ENCODE results near the gene SAMD11. TPM values are rescaled to one million over a fixed set of nuclear protein-coding genes. Genes with fewer than 3 reads are reported as not detected.

The SAMD11 gene
- total RNA-seq, 1 experiment from 2014 or later, result 2.3 TPM

DNA sequence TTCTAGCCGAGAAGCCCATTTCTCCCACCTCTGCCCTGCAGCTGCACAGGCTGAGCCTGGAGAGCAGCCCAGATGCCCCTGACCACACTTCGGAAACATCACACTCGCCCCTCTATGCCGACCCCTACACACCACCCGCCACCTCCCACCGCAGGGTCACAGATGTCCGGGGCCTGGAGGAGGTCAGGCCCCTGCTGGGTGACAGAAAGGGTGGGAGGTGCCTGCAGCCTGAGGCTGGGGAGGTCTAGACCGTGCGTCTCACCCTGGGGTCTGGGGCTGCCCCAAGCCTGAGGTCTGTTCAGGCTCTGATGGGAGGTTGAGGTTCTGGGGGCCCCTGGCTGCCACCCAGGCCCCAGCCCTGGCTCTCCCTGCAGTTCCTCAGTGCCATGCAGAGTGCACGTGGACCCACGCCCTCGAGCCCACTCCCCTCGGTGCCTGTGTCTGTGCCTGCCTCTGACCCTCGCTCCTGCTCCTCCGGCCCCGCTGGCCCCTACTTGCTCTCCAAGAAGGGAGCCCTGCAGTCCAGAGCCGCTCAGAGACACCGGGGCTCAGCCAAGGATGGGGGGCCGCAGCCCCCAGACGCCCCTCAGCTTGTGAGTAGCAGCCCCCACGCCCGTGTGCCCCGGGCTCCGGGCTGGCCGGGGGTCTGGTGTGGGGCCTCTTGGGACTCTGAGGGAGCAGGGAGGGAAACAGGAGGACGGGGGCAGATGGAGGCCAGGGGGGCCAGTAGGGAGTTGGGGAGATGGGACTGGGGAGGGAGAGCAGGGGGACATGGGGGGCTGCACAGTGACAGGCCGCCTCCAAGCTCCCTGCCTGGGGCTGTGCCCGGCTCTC is 50.0 kb downstream of the SAMD11 start:
- no peak overlapping the region for H3K27ac Mint-ChIP-seq
- POLR2A ChIA-PET, result no interaction called here

DNA sequence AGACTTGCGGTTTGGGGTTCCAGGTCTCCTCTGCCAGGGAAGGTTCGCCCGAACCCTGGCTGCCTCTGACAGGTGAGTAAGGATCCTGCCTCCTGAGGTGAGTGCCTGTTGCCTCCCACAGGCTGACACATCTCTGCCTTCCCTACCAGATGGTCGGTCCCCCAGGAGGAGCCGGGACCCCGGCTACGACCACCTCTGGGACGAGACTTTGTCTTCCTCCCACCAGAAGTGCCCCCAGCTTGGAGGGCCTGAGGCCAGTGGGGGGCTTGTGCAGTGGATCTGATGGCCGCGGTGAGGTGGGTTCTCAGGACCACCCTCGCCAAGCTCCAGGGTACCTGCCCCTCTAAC is 50.5 kb downstream of the SAMD11 start:
- Mint-ChIP-seq H3K4me1 (peaks cover 4% of the 10 kb centered on the region), H3K27ac (no peak overlapping the region), H3K36me3 (peaks cover 3% of the 10 kb centered on the region; the same call in 1 of the 2 replicates), H3K27me3 (ENCODE audit: low read depth) (peaks cover 20% of the 10 kb centered on the region), H3K4me3 (no peak overlapping the region), H3K9me3 (peaks cover 3% of the 10 kb centered on the region)
- TF ChIP-seq TEAD1 (CRISPR knock-in tag; IDR thresholded peaks at IDR 0.05), result no peak
- TF ChIP-seq IRF2 (CRISPR knock-in tag; IDR thresholded peaks at IDR 0.05; ENCODE audit: borderline replicate concordance, low read depth), result no peak
- no peak for TF ChIP-seq JAZF1 (CRISPR knock-in tag; IDR thresholded peaks at IDR 0.05)
- no peak for TF ChIP-seq MXD4 (CRISPR knock-in tag; IDR thresholded peaks at IDR 0.05; ENCODE audit: borderline replicate concordance)
- TF ChIP-seq, protein P1, sequence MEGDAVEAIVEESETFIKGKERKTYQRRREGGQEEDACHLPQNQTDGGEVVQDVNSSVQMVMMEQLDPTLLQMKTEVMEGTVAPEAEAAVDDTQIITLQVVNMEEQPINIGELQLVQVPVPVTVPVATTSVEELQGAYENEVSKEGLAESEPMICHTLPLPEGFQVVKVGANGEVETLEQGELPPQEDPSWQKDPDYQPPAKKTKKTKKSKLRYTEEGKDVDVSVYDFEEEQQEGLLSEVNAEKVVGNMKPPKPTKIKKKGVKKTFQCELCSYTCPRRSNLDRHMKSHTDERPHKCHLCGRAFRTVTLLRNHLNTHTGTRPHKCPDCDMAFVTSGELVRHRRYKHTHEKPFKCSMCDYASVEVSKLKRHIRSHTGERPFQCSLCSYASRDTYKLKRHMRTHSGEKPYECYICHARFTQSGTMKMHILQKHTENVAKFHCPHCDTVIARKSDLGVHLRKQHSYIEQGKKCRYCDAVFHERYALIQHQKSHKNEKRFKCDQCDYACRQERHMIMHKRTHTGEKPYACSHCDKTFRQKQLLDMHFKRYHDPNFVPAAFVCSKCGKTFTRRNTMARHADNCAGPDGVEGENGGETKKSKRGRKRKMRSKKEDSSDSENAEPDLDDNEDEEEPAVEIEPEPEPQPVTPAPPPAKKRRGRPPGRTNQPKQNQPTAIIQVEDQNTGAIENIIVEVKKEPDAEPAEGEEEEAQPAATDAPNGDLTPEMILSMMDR (IDR thresholded peaks at IDR 0.05), result no peak
- TF ChIP-seq, protein P2, sequence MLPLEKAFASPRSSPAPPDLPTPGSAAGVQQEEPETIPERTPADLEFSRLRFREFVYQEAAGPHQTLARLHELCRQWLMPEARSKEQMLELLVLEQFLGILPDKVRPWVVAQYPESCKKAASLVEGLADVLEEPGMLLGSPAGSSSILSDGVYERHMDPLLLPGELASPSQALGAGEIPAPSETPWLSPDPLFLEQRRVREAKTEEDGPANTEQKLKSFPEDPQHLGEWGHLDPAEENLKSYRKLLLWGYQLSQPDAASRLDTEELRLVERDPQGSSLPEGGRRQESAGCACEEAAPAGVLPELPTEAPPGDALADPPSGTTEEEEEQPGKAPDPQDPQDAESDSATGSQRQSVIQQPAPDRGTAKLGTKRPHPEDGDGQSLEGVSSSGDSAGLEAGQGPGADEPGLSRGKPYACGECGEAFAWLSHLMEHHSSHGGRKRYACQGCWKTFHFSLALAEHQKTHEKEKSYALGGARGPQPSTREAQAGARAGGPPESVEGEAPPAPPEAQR (CRISPR knock-in tag; IDR thresholded peaks at IDR 0.05), result no peak
- no peak for TF ChIP-seq FOXP1 (CRISPR knock-in tag; IDR thresholded peaks at IDR 0.05; ENCODE audit: borderline replicate concordance)
- TF ChIP-seq, protein P3, sequence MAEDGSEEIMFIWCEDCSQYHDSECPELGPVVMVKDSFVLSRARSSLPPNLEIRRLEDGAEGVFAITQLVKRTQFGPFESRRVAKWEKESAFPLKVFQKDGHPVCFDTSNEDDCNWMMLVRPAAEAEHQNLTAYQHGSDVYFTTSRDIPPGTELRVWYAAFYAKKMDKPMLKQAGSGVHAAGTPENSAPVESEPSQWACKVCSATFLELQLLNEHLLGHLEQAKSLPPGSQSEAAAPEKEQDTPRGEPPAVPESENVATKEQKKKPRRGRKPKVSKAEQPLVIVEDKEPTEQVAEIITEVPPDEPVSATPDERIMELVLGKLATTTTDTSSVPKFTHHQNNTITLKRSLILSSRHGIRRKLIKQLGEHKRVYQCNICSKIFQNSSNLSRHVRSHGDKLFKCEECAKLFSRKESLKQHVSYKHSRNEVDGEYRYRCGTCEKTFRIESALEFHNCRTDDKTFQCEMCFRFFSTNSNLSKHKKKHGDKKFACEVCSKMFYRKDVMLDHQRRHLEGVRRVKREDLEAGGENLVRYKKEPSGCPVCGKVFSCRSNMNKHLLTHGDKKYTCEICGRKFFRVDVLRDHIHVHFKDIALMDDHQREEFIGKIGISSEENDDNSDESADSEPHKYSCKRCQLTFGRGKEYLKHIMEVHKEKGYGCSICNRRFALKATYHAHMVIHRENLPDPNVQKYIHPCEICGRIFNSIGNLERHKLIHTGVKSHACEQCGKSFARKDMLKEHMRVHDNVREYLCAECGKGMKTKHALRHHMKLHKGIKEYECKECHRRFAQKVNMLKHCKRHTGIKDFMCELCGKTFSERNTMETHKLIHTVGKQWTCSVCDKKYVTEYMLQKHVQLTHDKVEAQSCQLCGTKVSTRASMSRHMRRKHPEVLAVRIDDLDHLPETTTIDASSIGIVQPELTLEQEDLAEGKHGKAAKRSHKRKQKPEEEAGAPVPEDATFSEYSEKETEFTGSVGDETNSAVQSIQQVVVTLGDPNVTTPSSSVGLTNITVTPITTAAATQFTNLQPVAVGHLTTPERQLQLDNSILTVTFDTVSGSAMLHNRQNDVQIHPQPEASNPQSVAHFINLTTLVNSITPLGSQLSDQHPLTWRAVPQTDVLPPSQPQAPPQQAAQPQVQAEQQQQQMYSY (CRISPR knock-in tag; IDR thresholded peaks at IDR 0.05), result no peak
- no peak for TF ChIP-seq ZNF396 (CRISPR knock-in tag; IDR thresholded peaks at IDR 0.05; ENCODE audit: borderline replicate concordance)
- TF ChIP-seq SMAD4 (CRISPR knock-in tag; IDR thresholded peaks at IDR 0.05), result no peak
- TF ChIP-seq GABPB1 (CRISPR knock-in tag; IDR thresholded peaks at IDR 0.05), result no peak
- no peak for TF ChIP-seq NFE2L1 (CRISPR knock-in tag; IDR thresholded peaks at IDR 0.05)
- TF ChIP-seq TCF7 (CRISPR knock-in tag; IDR thresholded peaks at IDR 0.05; ENCODE audit: low read depth), result no peak
- no peak for TF ChIP-seq NR3C1 (CRISPR knock-in tag; conservative IDR thresholded peaks at IDR 0.05; ENCODE audit: low read depth)
- TF ChIP-seq NR1H2 (CRISPR knock-in tag; IDR thresholded peaks at IDR 0.05), result no peak
- ATAC-seq (no peak), DNase-seq (ENCODE audit: low spot score) (no peak)
- ChIA-PET POLR2A (no interaction called here), CTCF (no interaction called here)

More for the DNA sequence above, 50.0 kb downstream of the SAMD11 start:
- no peak for DNase-seq (ENCODE audit: low spot score)
- Mint-ChIP-seq H3K36me3 (peaks cover 3% of the 10 kb centered on the region; the same call in 1 of the 2 replicates), H3K9me3 (peaks cover 3% of the 10 kb centered on the region), H3K4me3 (no peak overlapping the region), H3K4me1 (peaks cover 4% of the 10 kb centered on the region), H3K27me3 (ENCODE audit: low read depth) (peaks cover 26% of the 10 kb centered on the region)
- TF ChIP-seq ZNF671 (CRISPR knock-in tag; IDR thresholded peaks at IDR 0.05) (no peak), GABPB1 (CRISPR knock-in tag; IDR thresholded peaks at IDR 0.05) (no peak), NFE2L1 (CRISPR knock-in tag; IDR thresholded peaks at IDR 0.05) (no peak), OVOL2 (CRISPR knock-in tag; IDR thresholded peaks at IDR 0.05; ENCODE audit: borderline replicate concordance) (no peak)
- TF ChIP-seq, protein P4, sequence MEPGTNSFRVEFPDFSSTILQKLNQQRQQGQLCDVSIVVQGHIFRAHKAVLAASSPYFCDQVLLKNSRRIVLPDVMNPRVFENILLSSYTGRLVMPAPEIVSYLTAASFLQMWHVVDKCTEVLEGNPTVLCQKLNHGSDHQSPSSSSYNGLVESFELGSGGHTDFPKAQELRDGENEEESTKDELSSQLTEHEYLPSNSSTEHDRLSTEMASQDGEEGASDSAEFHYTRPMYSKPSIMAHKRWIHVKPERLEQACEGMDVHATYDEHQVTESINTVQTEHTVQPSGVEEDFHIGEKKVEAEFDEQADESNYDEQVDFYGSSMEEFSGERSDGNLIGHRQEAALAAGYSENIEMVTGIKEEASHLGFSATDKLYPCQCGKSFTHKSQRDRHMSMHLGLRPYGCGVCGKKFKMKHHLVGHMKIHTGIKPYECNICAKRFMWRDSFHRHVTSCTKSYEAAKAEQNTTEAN (CRISPR knock-in tag; IDR thresholded peaks at IDR 0.05), result no peak
- no peak for ATAC-seq
- CTCF ChIA-PET, result no interaction called here
